Right lobe of liver (tissue), 6 donors: Measurements from ENCODE around the gene RASGRP2. TPM values are rescaled to one million over a fixed set of nuclear protein-coding genes. Genes with fewer than 3 reads are reported as not detected.

Experiments used
- ATAC-seq, 4 donors: fragments of 200-7000 bp; cut with Tn5 transposase; one replicate each; pipeline ENCODE4 v1.9.1; 2020; ENCODE audit warnings: mild to moderate bottlenecking in 4 of 4, moderate library complexity in 4 of 4
- DNase-seq, 3 donors: peaks; one replicate each; pipeline ENCODE4 v3.0.0-alpha.2; 2020
- H3K27ac ChIP-seq, 3 donors: fragments of 200-600 bp; one replicate each; pipeline ENCODE4 v1.8.0; 2022
- H3K27me3 ChIP-seq, 2 donors: fragments of 200-600 bp; one replicate each; pipeline ENCODE4 v1.8.0; 2022
- H3K36me3 ChIP-seq, 4 donors: fragments of 200-600 bp; sonication (generic) in 1 of 4; one replicate each; pipeline versions ENCODE4 v1.5.1 to v1.8.0; 2017 to 2022; ENCODE audit warnings: control low read depth in 1 of 4
- H3K4me1 ChIP-seq, 4 donors: fragments of 200-600 bp; sonication (generic) in 1 of 4; one replicate each; pipeline versions ENCODE4 v1.5.1 to v1.8.0; 2017 to 2022; ENCODE audit warnings: control low read depth in 1 of 4
- H3K4me3 ChIP-seq, 3 donors: fragments of 200-600 bp; one replicate each; pipeline ENCODE4 v1.8.0; 2022
- H3K9me3 ChIP-seq, 4 donors: fragments of 200-600 bp; sonication (generic) in 1 of 4; one replicate each; pipeline versions ENCODE4 v1.5.1 to v1.8.0; 2017 to 2022; ENCODE audit warnings: control low read depth in 1 of 4
- POLR2A ChIP-seq: fragments of 450-650 bp; IDR thresholded peaks from one replicate; pipeline ENCODE4 v1.6.1; 2017; ENCODE audit warnings: antibody characterized with exemption, mild to moderate bottlenecking
- WGBS: methylation state at CpG from one replicate; pipeline ENCODE4 v1.1.6; 2018; ENCODE audit warnings: low coverage, low lambda C conversion rate; ENCODE audit not compliant: insufficient coverage; ENCODE audit errors: missing lambda C conversion rate; 5-methylcytosine and 5-hydroxymethylcytosine counted together
- intact Hi-C, 2 donors: fragments of 100-400 bp; cut with DNase I; formaldehyde crosslinking; loops; one replicate each; pipeline versions ENCODE4 v1.11.2 to v1.14.1; 2022
- total RNA-seq, 6 experiments: library from RNA; depleted of rRNA in 2 of 6; stranded (reverse); fragments of >200 nt in 2 of 6; fragmentation: NEBNext Ultra II Directional in 3 of 6; extraction: Animal tissue kit (Norgen Biotek cat#: 25700) in 3 of 6; gene quantifications; one replicate each; pipeline versions ENCODE4 v1.1.0 to v1.2.4, GENCODE V29; 2016 to 2023
- TF ChIP-seq, protein P1 (sequence below), 4 donors: fragments of 200-600 bp in 3 of 4; fragments of 450-650 bp in 1 of 4; IDR thresholded peaks; one replicate each; pipeline versions ENCODE4 v1.5.1 to v1.8.0; 2016 to 2022; ENCODE audit warnings: antibody characterized with exemption in 4 of 4, mild to moderate bottlenecking in 2 of 4
- donor health status: DM: no; HTN: yes; CAD: no.
- donor health status: DM: no; HTN: no; CAD: no.
- donor health status: DM: no; HTN: no; CAD: no.
- donor health status: DM: no; HTN: yes; CAD: no.
- donor health status: DM: no; HTN: yes; CAD: no.

RASGRP2 gene
- total RNA-seq, 6 experiments from 2014 or later, result 1.6 to 8.1 (median 3.2) TPM

- Histone ChIP-seq H3K27ac (no peak overlapping the region), H3K9me3 (no peaks in the 10 kb centered on the region), H3K27me3 (no peaks in the 10 kb centered on the region), H3K4me1 (no peaks in the 10 kb centered on the region), H3K36me3 (peaks cover 34 to 69% (median 46%) of the 10 kb centered on the region in 4 donors), H3K4me3 (no peak overlapping the region)
- WGBS, result 89% methylated on average over 8 of the region's 8 CpGs
- intact Hi-C loops, result loop anchor here in 1 of 2 donors (10.0 kb wide), 1 partner anchor 80 kb away; no protein-coding TSS in a partner anchor
- ATAC-seq (no peak), DNase-seq (no peak)
- TF ChIP-seq POLR2A, result no peak
- TF ChIP-seq, protein P1, sequence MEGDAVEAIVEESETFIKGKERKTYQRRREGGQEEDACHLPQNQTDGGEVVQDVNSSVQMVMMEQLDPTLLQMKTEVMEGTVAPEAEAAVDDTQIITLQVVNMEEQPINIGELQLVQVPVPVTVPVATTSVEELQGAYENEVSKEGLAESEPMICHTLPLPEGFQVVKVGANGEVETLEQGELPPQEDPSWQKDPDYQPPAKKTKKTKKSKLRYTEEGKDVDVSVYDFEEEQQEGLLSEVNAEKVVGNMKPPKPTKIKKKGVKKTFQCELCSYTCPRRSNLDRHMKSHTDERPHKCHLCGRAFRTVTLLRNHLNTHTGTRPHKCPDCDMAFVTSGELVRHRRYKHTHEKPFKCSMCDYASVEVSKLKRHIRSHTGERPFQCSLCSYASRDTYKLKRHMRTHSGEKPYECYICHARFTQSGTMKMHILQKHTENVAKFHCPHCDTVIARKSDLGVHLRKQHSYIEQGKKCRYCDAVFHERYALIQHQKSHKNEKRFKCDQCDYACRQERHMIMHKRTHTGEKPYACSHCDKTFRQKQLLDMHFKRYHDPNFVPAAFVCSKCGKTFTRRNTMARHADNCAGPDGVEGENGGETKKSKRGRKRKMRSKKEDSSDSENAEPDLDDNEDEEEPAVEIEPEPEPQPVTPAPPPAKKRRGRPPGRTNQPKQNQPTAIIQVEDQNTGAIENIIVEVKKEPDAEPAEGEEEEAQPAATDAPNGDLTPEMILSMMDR (IDR thresholded peaks at IDR 0.05), result no peak
Observed at GRCh38 chr11:64764753-64765152, 20.8 kb upstream of the RASGRP2 start.

DNA sequence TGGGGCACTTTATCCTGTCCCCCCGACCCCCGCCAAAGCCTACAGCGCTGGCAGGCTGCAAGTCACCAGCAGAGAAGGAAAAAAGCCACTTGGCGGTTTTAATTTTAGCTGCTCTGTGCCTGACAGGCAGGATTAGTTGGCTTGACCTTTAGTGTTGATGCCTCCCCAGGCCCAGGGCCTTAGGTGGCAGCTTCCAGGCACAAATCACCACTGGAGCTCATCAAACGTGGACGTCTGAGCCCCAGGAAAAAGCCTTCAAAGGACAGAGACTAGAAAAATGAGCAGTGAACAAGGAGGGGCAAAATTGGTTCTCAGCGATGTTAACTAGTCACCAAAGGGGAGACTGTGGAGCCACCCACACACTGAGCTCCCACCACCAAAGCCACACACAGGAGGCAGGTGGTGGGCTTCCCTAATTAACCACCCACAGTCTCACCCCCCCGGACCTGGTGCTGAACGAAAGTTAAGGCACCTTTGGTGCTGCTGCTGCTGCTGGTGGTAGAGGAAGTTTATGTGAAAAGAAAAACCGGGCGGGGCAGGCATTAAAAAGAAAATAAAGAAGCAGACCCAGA lies 20.2 kb upstream of the RASGRP2 start:
- WGBS, result 46% methylated on average over 8 of the region's 11 CpGs
- Histone ChIP-seq H3K4me1 (no peaks in the 10 kb centered on the region), H3K27ac (no peak overlapping the region), H3K27me3 (no peaks in the 10 kb centered on the region), H3K9me3 (no peaks in the 10 kb centered on the region), H3K4me3 (no peak overlapping the region), H3K36me3 (peaks cover 28 to 63% (median 40%) of the 10 kb centered on the region in 4 donors)
- no peak for ATAC-seq
- DNase-seq, result no peak
- no peak for TF ChIP-seq POLR2A
- TF ChIP-seq, protein P1 (IDR thresholded peaks at IDR 0.05), result no peak
- intact Hi-C loops, result loop anchor here in 1 of 2 donors (10.0 kb wide), 1 partner anchor 79 kb away; no protein-coding TSS in a partner anchor

DNA sequence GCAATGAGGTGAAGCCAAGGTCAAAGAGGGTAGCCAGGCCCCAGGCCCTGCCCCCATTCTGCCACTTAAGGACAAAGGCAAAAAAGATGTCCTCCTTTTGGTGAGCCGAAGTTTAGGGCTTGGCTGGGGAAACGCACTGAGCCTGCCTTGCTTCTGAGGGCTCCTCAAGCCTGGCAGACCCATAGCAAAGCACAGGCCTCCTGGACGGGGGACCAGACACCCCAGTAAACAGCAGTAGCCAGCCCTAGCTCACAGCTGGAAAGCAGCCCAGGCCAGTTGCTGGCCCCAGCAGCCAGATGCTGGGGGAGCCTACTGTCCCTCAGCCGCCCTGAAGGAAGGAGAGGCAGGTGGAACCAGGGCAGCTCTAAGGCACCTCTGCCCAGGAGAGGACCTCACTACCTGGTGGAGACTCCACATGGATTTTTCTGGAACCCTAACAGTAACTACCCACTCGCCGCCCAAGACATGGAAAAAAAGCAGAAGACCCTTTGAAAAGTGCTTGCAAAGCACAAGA lies 19.6 kb upstream of the RASGRP2 start:
- Histone ChIP-seq H3K36me3 (peaks cover 23 to 57% (median 35%) of the 10 kb centered on the region in 4 donors), H3K4me1 (no peaks in the 10 kb centered on the region), H3K27me3 (no peaks in the 10 kb centered on the region), H3K27ac (no peak overlapping the region), H3K9me3 (no peaks in the 10 kb centered on the region), H3K4me3 (no peak overlapping the region)
- ATAC-seq (no peak), DNase-seq (peak in 1 of 3 donors; percentile 21)
- WGBS, result 82% methylated on average over 3 of the region's 6 CpGs
- TF ChIP-seq, protein P1 (IDR thresholded peaks at IDR 0.05), result no peak
- TF ChIP-seq POLR2A, result no peak
- intact Hi-C loops, result loop anchor here in 1 of 2 donors (10.0 kb wide), 1 partner anchor 79 kb away; no protein-coding TSS in a partner anchor

- Histone ChIP-seq H3K4me1 (no peaks in the 10 kb centered on the region), H3K27ac (no peak overlapping the region), H3K9me3 (no peaks in the 10 kb centered on the region), H3K4me3 (no peak overlapping the region), H3K27me3 (no peaks in the 10 kb centered on the region), H3K36me3 (peaks cover 19 to 50% (median 29%) of the 10 kb centered on the region in 4 donors)
- no peak for TF ChIP-seq POLR2A
- intact Hi-C loops, result loop anchor here in 1 of 2 donors (10.0 kb wide), 1 partner anchor 78 kb away; no protein-coding TSS in a partner anchor
- DNase-seq (peak in 1 of 3 donors; percentile 2), ATAC-seq (no peak)
- WGBS, result 44% methylated on average over 11 of the region's 13 CpGs
Observed at GRCh38 chr11:64762674-64763525, 19.0 kb upstream of the RASGRP2 start.
